ENCODE results near the gene SLC51A. TPM values are rescaled to one million over a fixed set of nuclear protein-coding genes. Genes with fewer than 3 reads are reported as not detected.

The SLC51A gene
- total and polyA plus RNA-seq, 12 donors = 1.2 to 73.1 (median 12.7) TPM

DNA sequence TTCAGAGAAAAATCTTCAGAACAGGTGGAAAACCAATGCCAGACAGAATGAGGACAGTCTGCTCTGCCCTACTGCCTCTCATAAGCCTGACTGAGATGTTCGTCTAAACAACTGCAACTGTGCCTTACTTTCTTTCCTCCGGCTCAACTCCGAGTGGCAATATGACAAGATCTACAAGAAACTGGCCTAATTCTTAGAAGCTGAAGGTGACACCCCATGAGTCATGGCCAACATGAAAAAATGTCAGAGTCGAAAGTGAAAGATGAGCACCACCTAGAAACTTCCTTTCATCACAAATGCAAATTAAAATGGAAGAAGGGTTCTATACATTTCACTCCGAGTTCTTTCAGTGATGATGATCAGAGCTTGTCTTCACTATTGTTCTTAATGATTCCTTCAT, 58.3 kb downstream of the SLC51A start:
- H3K4me1 ChIP-seq (replicated peaks in 1 of 2) = peaks cover 7 to 16% of the 10 kb centered on the region in 2 donors
- no peaks in the 10 kb centered on the region for H3K27me3 ChIP-seq
- TF ChIP-seq POLR2A (IDR thresholded peaks at IDR 0.05) (no peak), CTCF (IDR thresholded peaks at IDR 0.05) (no peak)
- DNase-seq = peak in 3 of 7 donors; percentile 40 to 51 (median 49)
- H3K9me3 ChIP-seq (replicated peaks in 1 of 3) = no peaks in the 10 kb centered on the region
- WGBS, 4 donors = 46 to 65% (median 52%) methylated on average over 5 of the region's 5 CpGs
- no peak overlapping the region for H3K4me3 ChIP-seq
- H3K36me3 ChIP-seq (replicated peaks in 1 of 2) = peaks cover 0 to 6% of the 10 kb centered on the region in 2 donors
- intact Hi-C loops (cut with DNase I) = no loop called here
- no peak overlapping the region for H3K27ac ChIP-seq

DNA sequence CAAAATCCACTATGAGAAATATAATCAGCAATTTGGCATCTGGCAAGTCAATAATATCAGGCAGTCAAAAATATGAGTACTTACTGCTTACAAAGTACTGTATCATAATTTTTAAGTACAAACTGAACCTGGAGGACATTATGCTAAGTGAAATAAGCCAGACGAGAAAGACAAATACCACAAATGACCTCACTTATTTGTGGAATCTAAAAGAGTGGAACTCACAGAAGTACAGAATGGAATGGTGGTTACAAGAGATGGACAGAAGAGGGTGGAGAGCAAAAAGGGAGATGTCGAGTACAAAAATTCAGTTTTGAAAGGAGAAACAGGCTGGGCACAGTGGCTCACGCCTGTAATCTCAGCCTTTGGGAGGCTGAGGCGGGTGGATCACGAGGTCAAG, 58.8 kb downstream of the SLC51A start:
- intact Hi-C loops (cut with DNase I) = no loop called here
- 92 to 95% (median 95%) methylated on average over 5 of the region's 5 CpGs for WGBS, 4 donors
- TF ChIP-seq CTCF (IDR thresholded peaks at IDR 0.05) (no peak), POLR2A (IDR thresholded peaks at IDR 0.05) (no peak)

GRCh38 chr3:196280689-196281440, 64.5 kb downstream of the SLC51A start:
- intact Hi-C loops (cut with DNase I) = no loop called here
- WGBS, 4 donors = 83 to 90% (median 88%) methylated on average over 7 of the region's 7 CpGs
- Histone ChIP-seq H3K36me3 (replicated peaks in 1 of 2) (no peaks in the 10 kb centered on the region), H3K27ac (no peak overlapping the region), H3K4me3 (no peak overlapping the region), H3K4me1 (replicated peaks in 1 of 2) (peaks cover 26 to 52% of the 10 kb centered on the region in 2 donors), H3K27me3 (no peaks in the 10 kb centered on the region), H3K9me3 (replicated peaks in 1 of 3) (no peaks in the 10 kb centered on the region)
- no peak for DNase-seq
- TF ChIP-seq CTCF (IDR thresholded peaks at IDR 0.05) (no peak), POLR2A (IDR thresholded peaks at IDR 0.05) (no peak)

More for the DNA sequence above, 58.8 kb downstream of the SLC51A start:
- no peaks in the 10 kb centered on the region for H3K9me3 ChIP-seq (replicated peaks in 1 of 3)
- no peak for DNase-seq
- no peak overlapping the region for H3K27ac ChIP-seq
- peaks cover 7 to 22% of the 10 kb centered on the region in 2 donors for H3K4me1 ChIP-seq (replicated peaks in 1 of 2)
- no peaks in the 10 kb centered on the region for H3K27me3 ChIP-seq
- H3K36me3 ChIP-seq (replicated peaks in 1 of 2) = peaks cover 0 to 5% of the 10 kb centered on the region in 2 donors
- no peak overlapping the region for H3K4me3 ChIP-seq

DNA sequence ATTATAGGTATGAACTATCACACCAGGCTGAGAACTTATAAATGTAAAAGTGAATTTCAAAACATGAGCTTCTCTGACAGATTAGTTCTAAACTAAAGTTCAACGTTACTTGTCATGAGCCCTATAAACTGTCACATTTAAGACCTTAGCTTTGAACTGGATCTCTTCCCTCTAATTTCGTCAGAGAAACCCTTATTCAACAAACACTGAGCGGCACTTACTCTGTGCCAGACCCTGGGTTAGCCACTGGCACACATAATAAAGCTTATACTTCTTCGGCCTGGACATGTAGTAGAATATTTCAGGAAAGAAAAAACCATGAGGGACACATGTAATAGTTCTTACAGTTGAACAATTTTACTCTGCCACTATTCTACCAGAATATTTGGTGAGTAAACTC, 65.6 kb downstream of the SLC51A start:
- Histone ChIP-seq H3K4me1 (replicated peaks in 1 of 2) (peaks cover 35 to 62% of the 10 kb centered on the region in 2 donors), H3K27me3 (no peaks in the 10 kb centered on the region), H3K36me3 (replicated peaks in 1 of 2) (no peaks in the 10 kb centered on the region), H3K9me3 (replicated peaks in 1 of 3) (no peaks in the 10 kb centered on the region), H3K4me3 (no peak overlapping the region), H3K27ac (no peak overlapping the region)
- intact Hi-C loops (cut with DNase I) = no loop called here
- no peak for TF ChIP-seq CTCF (IDR thresholded peaks at IDR 0.05)
- TF ChIP-seq POLR2A (IDR thresholded peaks at IDR 0.05) = no peak
- 81 to 93% (median 84%) methylated on average over 4 of the region's 4 CpGs for WGBS, 4 donors
- no peak for DNase-seq

Small RNA genes within 50 kb of the gene (small RNA-seq; reads per million reads assigned to genes)
- gene RF00019 = 0 reads per million in 2 donors

Other genes with a start within 250 kb of the SLC51A start
- 100 to 1,000 TPM in 2 of 9 donors, 10 to 100 TPM in 7; 22.7 to 414 (median 61.5) TPM for gene TFRC, start 134.4 kb upstream of the SLC51A start, total RNA-seq
- gene TFRC, start 134.4 kb upstream of the SLC51A start, polyA plus RNA-seq = 100 to 1,000 TPM in 1 of 3 donors, 1 to 10 TPM in 2; 7.3 to 195 (median 8.5) TPM
- 10 to 100 TPM in 4 of 9 donors, 1 to 10 TPM in 4, not detected in 1; 3.0 to 26.0 (median 8.2) TPM for gene ZDHHC19, start 5.1 kb upstream of the SLC51A start, total RNA-seq
- 10 to 100 TPM in 1 of 3 donors, 1 to 10 TPM in 2; 5.9 to 59.2 (median 7.4) TPM for gene ZDHHC19, start 5.1 kb upstream of the SLC51A start, polyA plus RNA-seq
- 10 to 100 TPM; 44.9 to 97.1 (median 78.0) TPM for gene PCYT1A, start 71.2 kb downstream of the SLC51A start, total RNA-seq
- 100 to 1,000 TPM in 1 of 3 donors, 10 to 100 TPM in 2; 20.8 to 111 (median 27.5) TPM for gene PCYT1A, start 71.2 kb downstream of the SLC51A start, polyA plus RNA-seq
- 10 to 100 TPM in 3 of 9 donors, 1 to 10 TPM in 6; 3.4 to 34.5 (median 8.9) TPM for gene DYNLT2B, start 101.7 kb downstream of the SLC51A start, total RNA-seq
- gene DYNLT2B, start 101.7 kb downstream of the SLC51A start, polyA plus RNA-seq = 10 to 100 TPM; 13.6 to 19.0 (median 14.6) TPM
- gene TM4SF19, start 121.9 kb downstream of the SLC51A start, total RNA-seq = 1 to 10 TPM in 1 of 9 donors, not detected in 8; 1.5 TPM
- 1 to 10 TPM in 1 of 3 donors, under 1 TPM in 1, not detected in 1; 0.15 to 8.0 TPM for gene TM4SF19, start 121.9 kb downstream of the SLC51A start, polyA plus RNA-seq
- gene UBXN7, start 215.9 kb downstream of the SLC51A start, total RNA-seq = 10 to 100 TPM; 12.9 to 82.0 (median 45.4) TPM
- 10 to 100 TPM in 2 of 3 donors, 1 to 10 TPM in 1; 3.5 to 25.7 (median 18.3) TPM for gene UBXN7, start 215.9 kb downstream of the SLC51A start, polyA plus RNA-seq